Measurements from ENCODE around the gene KCNE2. TPM values are rescaled to one million over a fixed set of nuclear protein-coding genes. Genes with fewer than 3 reads are reported as not detected.

Gene KCNE2
- polyA plus RNA-seq, 3 donors: 0.27 TPM; not detected in 2

- 98% methylated on average over 6 of the region's 7 CpGs for WGBS (ENCODE audit: insufficient coverage)
Observed at GRCh38 chr21:34343347-34343746, 20.5 kb upstream of the KCNE2 start.

DNA sequence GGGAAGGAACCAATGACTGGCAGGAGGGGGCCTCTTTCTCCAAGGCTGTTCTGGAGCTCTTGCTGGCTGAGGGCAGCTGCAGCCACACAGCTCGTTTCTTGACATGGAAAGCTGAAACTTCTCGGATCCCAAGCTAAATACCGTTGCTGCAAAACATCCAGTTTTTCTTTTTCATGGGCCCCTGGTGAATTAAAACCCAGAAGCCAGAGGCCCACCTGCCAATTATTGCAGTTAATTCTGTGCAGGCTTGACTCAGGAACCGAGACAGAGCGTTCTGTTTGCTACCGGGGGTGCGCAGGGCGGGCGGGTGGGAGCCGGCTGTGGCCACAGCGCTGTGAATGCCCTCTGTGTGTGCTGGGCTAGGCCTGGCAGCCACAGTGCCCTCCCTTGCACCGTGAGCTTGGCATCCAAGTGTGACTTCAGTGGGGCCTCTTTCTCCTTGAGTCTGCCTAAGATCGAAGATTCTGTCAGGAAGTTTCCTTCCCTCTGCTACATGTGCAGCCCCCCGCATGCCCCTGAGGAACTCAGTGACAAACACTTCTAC, 19.9 kb upstream of the KCNE2 start:
- H3K27ac Mint-ChIP-seq: no peak overlapping the region
- intact Hi-C loops (cut with micrococcal nuclease): no loop called here
- no peak overlapping the region for H3K4me2 ChIP-seq (replicated peaks; ENCODE audit: extremely low read depth, low read length, poor library complexity, severe bottlenecking)

More at GRCh38 chr21:34343347-34343746, 20.5 kb upstream of the KCNE2 start:
- H3K4me3 Mint-ChIP-seq: no peak overlapping the region
- no peak for DNase-seq
- TF ChIP-seq, protein P1, sequence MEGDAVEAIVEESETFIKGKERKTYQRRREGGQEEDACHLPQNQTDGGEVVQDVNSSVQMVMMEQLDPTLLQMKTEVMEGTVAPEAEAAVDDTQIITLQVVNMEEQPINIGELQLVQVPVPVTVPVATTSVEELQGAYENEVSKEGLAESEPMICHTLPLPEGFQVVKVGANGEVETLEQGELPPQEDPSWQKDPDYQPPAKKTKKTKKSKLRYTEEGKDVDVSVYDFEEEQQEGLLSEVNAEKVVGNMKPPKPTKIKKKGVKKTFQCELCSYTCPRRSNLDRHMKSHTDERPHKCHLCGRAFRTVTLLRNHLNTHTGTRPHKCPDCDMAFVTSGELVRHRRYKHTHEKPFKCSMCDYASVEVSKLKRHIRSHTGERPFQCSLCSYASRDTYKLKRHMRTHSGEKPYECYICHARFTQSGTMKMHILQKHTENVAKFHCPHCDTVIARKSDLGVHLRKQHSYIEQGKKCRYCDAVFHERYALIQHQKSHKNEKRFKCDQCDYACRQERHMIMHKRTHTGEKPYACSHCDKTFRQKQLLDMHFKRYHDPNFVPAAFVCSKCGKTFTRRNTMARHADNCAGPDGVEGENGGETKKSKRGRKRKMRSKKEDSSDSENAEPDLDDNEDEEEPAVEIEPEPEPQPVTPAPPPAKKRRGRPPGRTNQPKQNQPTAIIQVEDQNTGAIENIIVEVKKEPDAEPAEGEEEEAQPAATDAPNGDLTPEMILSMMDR (IDR thresholded peaks at IDR 0.05): no peak
- no peak overlapping the region for H3K27ac Mint-ChIP-seq
- H4K20me1 ChIP-seq (ENCODE audit: insufficient read depth, low read length): no peaks in the 10 kb centered on the region
- no peaks in the 10 kb centered on the region for H3K79me2 ChIP-seq (ENCODE audit: insufficient read depth, low read length)
- no peak overlapping the region for H3K4me2 ChIP-seq (replicated peaks; ENCODE audit: extremely low read depth, low read length, poor library complexity, severe bottlenecking)
- H3K4me1 Mint-ChIP-seq: no peaks in the 10 kb centered on the region
- H3K4me3 ChIP-seq (replicated peaks in 1 of 3; ENCODE audit: low read depth in 2 of 3, low read length in 3 of 3): no peak overlapping the region
- H3K36me3 ChIP-seq (replicated peaks in 1 of 2; ENCODE audit: control insufficient read depth in 1 of 2, insufficient read depth in 2 of 2, low read length in 2 of 2): no peaks in the 10 kb centered on the region
- no peak overlapping the region for H3K27ac ChIP-seq (ENCODE audit: low read depth in 1 of 2, low read length in 2 of 2)
- no peaks in the 10 kb centered on the region for H3K4me1 ChIP-seq (ENCODE audit: control insufficient read depth in 1 of 2, insufficient read depth in 2 of 2, low read length in 2 of 2)
- no peaks in the 10 kb centered on the region for H3K9me3 Mint-ChIP-seq
- no peaks in the 10 kb centered on the region for H3K27me3 ChIP-seq (ENCODE audit: control insufficient read depth in 2 of 2, insufficient read depth in 2 of 2, low read length in 2 of 2)
- H3K9ac ChIP-seq (ENCODE audit: insufficient read depth, low read length, poor library complexity, severe bottlenecking): no peak overlapping the region
- H3K9me3 ChIP-seq (replicated peaks in 1 of 2; ENCODE audit: control insufficient read depth in 1 of 2, insufficient read depth in 1 of 2, low read length in 2 of 2): no peaks in the 10 kb centered on the region
- H2AFZ ChIP-seq (ENCODE audit: insufficient read depth, low read depth, low read length, poor library complexity, severe bottlenecking): no peak overlapping the region
- H3K36me3 Mint-ChIP-seq: no peaks in the 10 kb centered on the region
- intact Hi-C loops (cut with micrococcal nuclease): no loop called here
- peaks cover 2 to 13% (median 8%) of the 10 kb centered on the region in 3 donors for H3K27me3 Mint-ChIP-seq (ENCODE audit: low read depth in 3 of 3)

More for the DNA sequence above, 19.9 kb upstream of the KCNE2 start:
- H3K27ac ChIP-seq (ENCODE audit: low read depth in 1 of 2, low read length in 2 of 2): no peak overlapping the region
- H3K9me3 Mint-ChIP-seq: no peaks in the 10 kb centered on the region
- H3K36me3 ChIP-seq (replicated peaks in 1 of 2; ENCODE audit: control insufficient read depth in 1 of 2, insufficient read depth in 2 of 2, low read length in 2 of 2): no peaks in the 10 kb centered on the region
- H3K36me3 Mint-ChIP-seq: no peaks in the 10 kb centered on the region
- H2AFZ ChIP-seq (ENCODE audit: insufficient read depth, low read depth, low read length, poor library complexity, severe bottlenecking): no peak overlapping the region
- H4K20me1 ChIP-seq (ENCODE audit: insufficient read depth, low read length): no peaks in the 10 kb centered on the region
- H3K79me2 ChIP-seq (ENCODE audit: insufficient read depth, low read length): no peaks in the 10 kb centered on the region
- H3K4me3 ChIP-seq (replicated peaks in 1 of 3; ENCODE audit: low read depth in 2 of 3, low read length in 3 of 3): no peak overlapping the region
- H3K9ac ChIP-seq (ENCODE audit: insufficient read depth, low read length, poor library complexity, severe bottlenecking): no peak overlapping the region
- no peaks in the 10 kb centered on the region for H3K4me1 ChIP-seq (ENCODE audit: control insufficient read depth in 1 of 2, insufficient read depth in 2 of 2, low read length in 2 of 2)
- TF ChIP-seq, protein P1 (IDR thresholded peaks at IDR 0.05): no peak
- no peaks in the 10 kb centered on the region for H3K4me1 Mint-ChIP-seq
- 94% methylated on average over 12 of the region's 14 CpGs for WGBS (ENCODE audit: insufficient coverage)
- H3K9me3 ChIP-seq (replicated peaks in 1 of 2; ENCODE audit: control insufficient read depth in 1 of 2, insufficient read depth in 1 of 2, low read length in 2 of 2): no peaks in the 10 kb centered on the region
- DNase-seq: no peak
- no peaks in the 10 kb centered on the region for H3K27me3 ChIP-seq (ENCODE audit: control insufficient read depth in 2 of 2, insufficient read depth in 2 of 2, low read length in 2 of 2)
- peaks cover 2 to 13% (median 8%) of the 10 kb centered on the region in 3 donors for H3K27me3 Mint-ChIP-seq (ENCODE audit: low read depth in 3 of 3)
- no peak overlapping the region for H3K4me3 Mint-ChIP-seq

Data from CD14-positive monocyte (primary cell).